Smooth muscle cell (in vitro differentiated cells): Measurements from ENCODE around the gene AHCTF1. TPM values are rescaled to one million over a fixed set of nuclear protein-coding genes. Genes with fewer than 3 reads are reported as not detected.

Experiments
- polyA plus RNA-seq: library from polyadenylated mRNA; unstranded; fragments of >200 nt; fragmentation: Nextera tagmentation; extraction: Ambion mirVana; gene quantifications from 2 replicates; pipeline ENCODE4 v1.2.1, GENCODE V29; 2016
- small RNA-seq: library from RNA; depleted of rRNA; stranded (forward); fragments of <200 nt; gene quantifications from one replicate; pipeline ENCODE3, GENCODE V24; 2014
- total RNA-seq: library from RNA; depleted of rRNA; stranded (reverse); fragments of >200 nt; gene quantifications from 2 replicates; pipeline ENCODE4 v1.2.3, GENCODE V29; 2014

AHCTF1 gene
- total and polyA plus RNA-seq, 2 experiments from 2014 or later: 7.2 to 34.0 TPM

Small RNA genes within 50 kb of the gene (small RNA-seq; reads per million reads assigned to genes)
- not detected for gene AC113174.1
- gene RF00402: not detected

Other genes with a start within 250 kb of the AHCTF1 start
- 23.7 and 27.0 TPM in 2 replicates for gene SCCPDH, start 207.5 kb downstream of the AHCTF1 start, total RNA-seq
- 19.6 and 26.2 TPM in 2 replicates for gene SCCPDH, start 207.5 kb downstream of the AHCTF1 start, polyA plus RNA-seq
- gene ZNF695, start 76.1 kb upstream of the AHCTF1 start, total RNA-seq: 0.54 and 1.1 TPM in 2 replicates
- 0.99 and 2.7 TPM in 2 replicates for gene ZNF695, start 76.1 kb upstream of the AHCTF1 start, polyA plus RNA-seq
- gene ZNF670, start 146.9 kb upstream of the AHCTF1 start, total RNA-seq: 3.9 and 6.6 TPM in 2 replicates
- gene ZNF670, start 146.9 kb upstream of the AHCTF1 start, polyA plus RNA-seq: 2.8 and 4.8 TPM in 2 replicates
- 16.3 and 17.2 TPM in 2 replicates for gene ZNF669, start 172.4 kb upstream of the AHCTF1 start, total RNA-seq
- 3.7 and 4.6 TPM in 2 replicates for gene ZNF669, start 172.4 kb upstream of the AHCTF1 start, polyA plus RNA-seq
- gene ZNF124, start 240.1 kb upstream of the AHCTF1 start, total RNA-seq: 47.2 and 70.3 TPM in 2 replicates
- 4.2 and 6.3 TPM in 2 replicates for gene ZNF124, start 240.1 kb upstream of the AHCTF1 start, polyA plus RNA-seq